Rectal smooth muscle tissue (tissue), 1 donor: ENCODE measurements around the gene C6orf132.

Experiments used
- H3K27ac ChIP-seq: one replicate; pipeline ENCODE4 v1.7.0; 2013; ENCODE audit warnings: low read depth, low read length, inconsistent platforms
- H3K27me3 ChIP-seq: one replicate; pipeline ENCODE4 v1.7.0; 2013; ENCODE audit warnings: low read length; ENCODE audit not compliant: control insufficient read depth, insufficient read depth
- H3K36me3 ChIP-seq: one replicate; pipeline ENCODE4 v1.7.0; 2013; ENCODE audit warnings: low read length; ENCODE audit not compliant: control insufficient read depth, insufficient read depth
- H3K4me1 ChIP-seq: one replicate; pipeline ENCODE4 v1.7.0; 2013; ENCODE audit warnings: low read length; ENCODE audit not compliant: control insufficient read depth, insufficient read depth
- H3K4me3 ChIP-seq: one replicate; pipeline ENCODE4 v1.7.0; 2013; ENCODE audit warnings: low read length
- H3K9ac ChIP-seq: one replicate; pipeline ENCODE4 v1.7.0; 2013; ENCODE audit warnings: low read length

The C6orf132 gene

GRCh38 chr6:42140032-42140431 lies 2.4 kb downstream of the C6orf132 start:
- H3K27ac ChIP-seq = no peak overlapping the region
- H3K36me3 ChIP-seq = no peaks in the 10 kb centered on the region
- no peaks in the 10 kb centered on the region for H3K4me1 ChIP-seq
- no peak overlapping the region for H3K4me3 ChIP-seq
- H3K9ac ChIP-seq = no peak overlapping the region
- peaks cover 14% of the 10 kb centered on the region for H3K27me3 ChIP-seq

- Histone ChIP-seq H3K9ac (no peak overlapping the region), H3K36me3 (no peaks in the 10 kb centered on the region), H3K27ac (no peak overlapping the region), H3K27me3 (peaks cover 14% of the 10 kb centered on the region), H3K4me1 (no peaks in the 10 kb centered on the region), H3K4me3 (no peak overlapping the region)
Measured at GRCh38 chr6:42138630-42139619, 3.5 kb downstream of the C6orf132 start.

- no peak overlapping the region for H3K9ac ChIP-seq
- H3K4me1 ChIP-seq = no peaks in the 10 kb centered on the region
- no peaks in the 10 kb centered on the region for H3K36me3 ChIP-seq
- H3K4me3 ChIP-seq = no peak overlapping the region
- H3K27ac ChIP-seq = no peak overlapping the region
- peaks cover 10% of the 10 kb centered on the region for H3K27me3 ChIP-seq
Measured at GRCh38 chr6:42138190-42138589, 4.2 kb downstream of the C6orf132 start.

GRCh38 chr6:42137194-42137753 lies 5.1 kb downstream of the C6orf132 start:
- no peak overlapping the region for H3K4me3 ChIP-seq
- no peaks in the 10 kb centered on the region for H3K36me3 ChIP-seq
- H3K27ac ChIP-seq = no peak overlapping the region
- no peak overlapping the region for H3K9ac ChIP-seq
- peaks cover 5% of the 10 kb centered on the region for H3K27me3 ChIP-seq
- H3K4me1 ChIP-seq = no peaks in the 10 kb centered on the region

- no peak overlapping the region for H3K9ac ChIP-seq
- no peak overlapping the region for H3K27ac ChIP-seq
- H3K4me1 ChIP-seq = no peaks in the 10 kb centered on the region
- H3K27me3 ChIP-seq = peaks cover 2% of the 10 kb centered on the region
- no peak overlapping the region for H3K4me3 ChIP-seq
- H3K36me3 ChIP-seq = no peaks in the 10 kb centered on the region
Measured at GRCh38 chr6:42136508-42137193, 5.8 kb downstream of the C6orf132 start.

GRCh38 chr6:42135722-42136121 lies 6.7 kb downstream of the C6orf132 start:
- no peak overlapping the region for H3K27ac ChIP-seq
- peaks cover 2% of the 10 kb centered on the region for H3K27me3 ChIP-seq
- H3K4me3 ChIP-seq = no peak overlapping the region
- no peak overlapping the region for H3K9ac ChIP-seq
- no peaks in the 10 kb centered on the region for H3K4me1 ChIP-seq
- no peaks in the 10 kb centered on the region for H3K36me3 ChIP-seq

GRCh38 chr6:42135161-42135560 lies 7.3 kb downstream of the C6orf132 start:
- H3K4me1 ChIP-seq = no peaks in the 10 kb centered on the region
- H3K27ac ChIP-seq = no peak overlapping the region
- no peaks in the 10 kb centered on the region for H3K36me3 ChIP-seq
- H3K27me3 ChIP-seq = peaks cover 2% of the 10 kb centered on the region
- no peak overlapping the region for H3K9ac ChIP-seq
- no peak overlapping the region for H3K4me3 ChIP-seq

- no peaks in the 10 kb centered on the region for H3K36me3 ChIP-seq
- no peaks in the 10 kb centered on the region for H3K4me1 ChIP-seq
- H3K27ac ChIP-seq = no peak overlapping the region
- no peak overlapping the region for H3K9ac ChIP-seq
- no peaks in the 10 kb centered on the region for H3K27me3 ChIP-seq
- no peak overlapping the region for H3K4me3 ChIP-seq
Measured at GRCh38 chr6:42133926-42134325, 8.5 kb downstream of the C6orf132 start.

- Histone ChIP-seq H3K27me3 (no peaks in the 10 kb centered on the region), H3K4me3 (no peak overlapping the region), H3K36me3 (no peaks in the 10 kb centered on the region), H3K4me1 (no peaks in the 10 kb centered on the region), H3K9ac (no peak overlapping the region), H3K27ac (no peak overlapping the region)
Measured at GRCh38 chr6:42131531-42131930, 10.9 kb downstream of the C6orf132 start.

GRCh38 chr6:42129360-42129676 lies 13.1 kb downstream of the C6orf132 start:
- Histone ChIP-seq H3K4me1 (no peaks in the 10 kb centered on the region), H3K36me3 (no peaks in the 10 kb centered on the region), H3K27ac (no peak overlapping the region), H3K4me3 (no peak overlapping the region), H3K27me3 (no peaks in the 10 kb centered on the region), H3K9ac (no peak overlapping the region)

- Histone ChIP-seq H3K27ac (no peak overlapping the region), H3K27me3 (no peaks in the 10 kb centered on the region), H3K9ac (no peak overlapping the region), H3K4me1 (no peaks in the 10 kb centered on the region), H3K36me3 (no peaks in the 10 kb centered on the region), H3K4me3 (no peak overlapping the region)
Measured at GRCh38 chr6:42128460-42129359, 13.7 kb downstream of the C6orf132 start.

GRCh38 chr6:42125663-42126062 lies 16.8 kb downstream of the C6orf132 start:
- H3K27ac ChIP-seq = no peak overlapping the region
- no peaks in the 10 kb centered on the region for H3K36me3 ChIP-seq
- no peak overlapping the region for H3K4me3 ChIP-seq
- no peaks in the 10 kb centered on the region for H3K27me3 ChIP-seq
- no peak overlapping the region for H3K9ac ChIP-seq
- no peaks in the 10 kb centered on the region for H3K4me1 ChIP-seq
